Nephron (organoid): ENCODE results near the gene ZBTB12.

ENCODE experiments used
- H3K27ac Mint-ChIP-seq, 3 experiments: 2 replicates each; pipeline ENCODE4 v1.8.0; 2020; ENCODE audit warnings: mixed read lengths in 3 of 3, mild to moderate bottlenecking in 2 of 3, moderate library complexity in 1 of 3
- H3K27me3 Mint-ChIP-seq: 2 replicates; pipeline ENCODE4 v1.8.0; 2021; ENCODE audit warnings: low read depth, mild to moderate bottlenecking, moderate library complexity, mixed read lengths
- H3K36me3 Mint-ChIP-seq: 2 replicates; pipeline ENCODE4 v1.8.0; 2020; ENCODE audit warnings: low read depth, mixed read lengths
- H3K4me1 Mint-ChIP-seq: 2 replicates; pipeline ENCODE4 v1.8.0; 2020; ENCODE audit warnings: mixed read lengths
- H3K4me3 Mint-ChIP-seq, 3 experiments: 2 replicates each; pipeline ENCODE4 v1.8.0; 2020; ENCODE audit warnings: mild to moderate bottlenecking in 3 of 3, mixed read lengths in 3 of 3, moderate library complexity in 2 of 3
- H3K9me3 Mint-ChIP-seq: 2 replicates; pipeline ENCODE4 v1.8.0; 2020; ENCODE audit warnings: mixed read lengths
- CTCF ChIP-seq, 3 experiments: fragments of 200-600 bp; sonication (generic); IDR thresholded peaks; one replicate each; pipeline ENCODE4 v1.5.0; 2021; ENCODE audit warnings: antibody characterized with exemption in 3 of 3; ENCODE audit not compliant: unreplicated experiment in 3 of 3

The ZBTB12 gene

GRCh38 chr6:31877651-31878161, 24.2 kb downstream of the ZBTB12 start:
- TF ChIP-seq CTCF (IDR thresholded peaks at IDR 0.05; ENCODE audit: unreplicated experiment in 3 of 3), result no peak

GRCh38 chr6:31877125-31877650, 24.7 kb downstream of the ZBTB12 start:
- H3K27me3 Mint-ChIP-seq, result no peaks in the 10 kb centered on the region
- H3K27ac Mint-ChIP-seq, result peak overlapping the region; percentile 58 to 93 (median 59)
- TF ChIP-seq CTCF (IDR thresholded peaks at IDR 0.05; ENCODE audit: unreplicated experiment in 3 of 3), result no peak
- peak overlapping the region in 1 of 3 experiments; percentile 74 for H3K4me3 Mint-ChIP-seq
- H3K36me3 Mint-ChIP-seq, result peaks cover 22% of the 10 kb centered on the region
- no peaks in the 10 kb centered on the region for H3K9me3 Mint-ChIP-seq
- no peaks in the 10 kb centered on the region for H3K4me1 Mint-ChIP-seq

More at GRCh38 chr6:31877651-31878161, 24.2 kb downstream of the ZBTB12 start:
- Mint-ChIP-seq H3K27ac (peak overlapping the region; percentile 58 to 93 (median 88)), H3K27me3 (no peaks in the 10 kb centered on the region), H3K4me3 (peak overlapping the region; percentile 24 to 74 (median 60)), H3K36me3 (peaks cover 27% of the 10 kb centered on the region), H3K4me1 (no peaks in the 10 kb centered on the region), H3K9me3 (no peaks in the 10 kb centered on the region)

- Mint-ChIP-seq H3K4me1 (peaks cover 5% of the 10 kb centered on the region), H3K27me3 (no peaks in the 10 kb centered on the region), H3K4me3 (no peak overlapping the region), H3K27ac (no peak overlapping the region), H3K9me3 (no peaks in the 10 kb centered on the region), H3K36me3 (peaks cover 15% of the 10 kb centered on the region)
- no peak for TF ChIP-seq CTCF (IDR thresholded peaks at IDR 0.05; ENCODE audit: unreplicated experiment in 3 of 3)
These were observed 25.5 kb downstream of the ZBTB12 start for GRCh38 chr6:31876357-31876756.

GRCh38 chr6:31875877-31876276, 26.0 kb downstream of the ZBTB12 start:
- TF ChIP-seq CTCF (IDR thresholded peaks at IDR 0.05; ENCODE audit: unreplicated experiment in 3 of 3), result no peak
- H3K27me3 Mint-ChIP-seq, result no peaks in the 10 kb centered on the region
- H3K4me1 Mint-ChIP-seq, result peaks cover 10% of the 10 kb centered on the region
- no peak overlapping the region for H3K4me3 Mint-ChIP-seq
- H3K9me3 Mint-ChIP-seq, result no peaks in the 10 kb centered on the region
- H3K27ac Mint-ChIP-seq, result no peak overlapping the region
- peaks cover 10% of the 10 kb centered on the region for H3K36me3 Mint-ChIP-seq

DNA sequence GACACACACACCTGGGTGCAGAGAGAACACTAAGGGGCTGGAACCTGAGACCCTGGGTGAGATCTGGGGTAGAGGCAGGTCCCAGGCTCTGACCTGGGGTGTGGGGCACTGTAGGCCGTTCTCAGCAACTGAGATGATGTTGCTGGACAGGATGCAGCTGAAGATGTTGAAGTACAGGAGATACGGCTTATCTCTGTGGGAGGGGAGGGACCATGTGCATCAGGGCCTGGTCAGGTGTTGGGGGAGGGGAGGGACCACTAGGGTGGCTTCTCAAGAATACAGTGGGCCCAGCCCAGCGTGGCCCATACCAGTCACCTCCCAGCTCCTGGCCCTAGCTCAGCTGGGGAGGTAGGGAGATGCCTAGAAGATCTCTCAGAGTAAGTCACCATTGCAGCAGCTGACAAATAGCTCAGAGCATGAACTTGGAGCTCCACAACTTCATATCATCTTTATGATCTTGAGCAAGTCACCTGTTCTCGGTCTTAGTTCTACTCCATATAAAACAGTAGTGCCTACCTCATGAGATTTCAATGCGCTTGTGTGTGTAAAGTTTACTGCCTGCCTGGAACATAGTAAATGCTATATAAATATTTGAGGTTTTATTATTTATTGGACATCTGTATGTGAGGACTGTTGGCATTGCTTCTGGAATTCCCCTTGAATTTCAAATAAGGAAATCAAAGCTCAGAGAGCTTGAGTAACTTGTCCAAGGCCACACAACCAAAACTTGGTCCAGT, 26.9 kb downstream of the ZBTB12 start:
- H3K9me3 Mint-ChIP-seq, result no peaks in the 10 kb centered on the region
- no peak overlapping the region for H3K4me3 Mint-ChIP-seq
- H3K36me3 Mint-ChIP-seq, result peaks cover 5% of the 10 kb centered on the region
- H3K27me3 Mint-ChIP-seq, result no peaks in the 10 kb centered on the region
- H3K27ac Mint-ChIP-seq, result no peak overlapping the region
- H3K4me1 Mint-ChIP-seq, result peaks cover 11% of the 10 kb centered on the region
- TF ChIP-seq CTCF (IDR thresholded peaks at IDR 0.05; ENCODE audit: unreplicated experiment in 3 of 3), result no peak
